Peyer's patch (tissue), 4 donors: Measurements from ENCODE around the gene PDZD2. TPM values are rescaled to one million over a fixed set of nuclear protein-coding genes. Genes with fewer than 3 reads are reported as not detected.

ENCODE experiments used
- DNase-seq, 3 donors: peaks; one replicate each; pipeline ENCODE4 v3.0.0-alpha.2; 2017 to 2019
- H3K27ac ChIP-seq, 4 donors: fragments of 200-600 bp; sonication (generic); one replicate each; pipeline ENCODE4 v1.5.1; 2016 to 2019
- H3K27me3 ChIP-seq, 2 donors: fragments of 200-600 bp; sonication (generic); one replicate each; pipeline ENCODE4 v1.5.1; 2019
- H3K36me3 ChIP-seq, 3 donors: fragments of 200-600 bp; sonication (generic); one replicate each; pipeline ENCODE4 v1.5.1; 2016 to 2019
- H3K4me1 ChIP-seq, 4 donors: fragments of 200-600 bp; sonication (generic); one replicate each; pipeline ENCODE4 v1.5.1; 2016 to 2019
- H3K4me3 ChIP-seq, 4 donors: fragments of 200-600 bp; sonication (generic); 1 replicate in 3 of 4; 2 replicates in 1 of 4; pipeline ENCODE4 v1.5.1; 2016 to 2019; ENCODE audit warnings: mild to moderate bottlenecking in 1 of 4
- H3K9me3 ChIP-seq, 4 donors: fragments of 200-600 bp; sonication (generic); one replicate each; pipeline ENCODE4 v1.5.1; 2016 to 2019; ENCODE audit warnings: mild to moderate bottlenecking in 1 of 4
- CTCF ChIP-seq, 6 experiments: fragments of 450-650 bp in 4 of 6; fragments of 200-600 bp in 2 of 6; sonication (generic) in 1 of 6; IDR thresholded peaks; one replicate each; pipeline ENCODE4 v1.5.1; 2017 to 2019; ENCODE audit warnings: antibody characterized with exemption in 6 of 6, mild to moderate bottlenecking in 3 of 6, moderate library complexity in 1 of 6
- POLR2A ChIP-seq, 2 donors: fragments of 450-650 bp; IDR thresholded peaks; one replicate each; pipeline ENCODE4 v1.5.1; 2017; ENCODE audit warnings: antibody characterized with exemption in 2 of 2, mild to moderate bottlenecking in 2 of 2, moderate library complexity in 2 of 2
- total RNA-seq, 4 donors: library from RNA; depleted of rRNA; stranded (reverse); fragments of >200 nt; gene quantifications; one replicate each; pipeline ENCODE4 v1.1.0, GENCODE V29; 2016

Gene PDZD2
- total RNA-seq, 4 donors from 2014 or later = 0.53 to 7.4 (median 3.0) TPM

GRCh38 chr5:32143617-32144377 is 504.9 kb downstream of the PDZD2 start:
- DNase-seq = no peak
- peaks cover 0 to 38% (median 0%) of the 10 kb centered on the region in 4 donors for H3K4me1 ChIP-seq
- H3K27ac ChIP-seq = no peak overlapping the region
- no peak overlapping the region for H3K4me3 ChIP-seq
- no peaks in the 10 kb centered on the region for H3K36me3 ChIP-seq
- no peak for TF ChIP-seq CTCF (IDR thresholded peaks at IDR 0.05)
- TF ChIP-seq POLR2A (IDR thresholded peaks at IDR 0.05) = no peak
- no peaks in the 10 kb centered on the region for H3K9me3 ChIP-seq
- H3K27me3 ChIP-seq = no peaks in the 10 kb centered on the region

GRCh38 chr5:32144378-32145207 is 505.7 kb downstream of the PDZD2 start:
- DNase-seq = no peak
- H3K4me1 ChIP-seq = peaks cover 0 to 42% (median 0%) of the 10 kb centered on the region in 4 donors
- no peaks in the 10 kb centered on the region for H3K27me3 ChIP-seq
- TF ChIP-seq CTCF (IDR thresholded peaks at IDR 0.05) (no peak), POLR2A (IDR thresholded peaks at IDR 0.05) (no peak)
- no peak overlapping the region for H3K4me3 ChIP-seq
- H3K27ac ChIP-seq = no peak overlapping the region
- no peaks in the 10 kb centered on the region for H3K36me3 ChIP-seq
- no peaks in the 10 kb centered on the region for H3K9me3 ChIP-seq

- Histone ChIP-seq H3K9me3 (no peaks in the 10 kb centered on the region), H3K27ac (no peak overlapping the region), H3K36me3 (no peaks in the 10 kb centered on the region), H3K4me1 (peaks cover 0 to 42% (median 0%) of the 10 kb centered on the region in 4 donors), H3K27me3 (no peaks in the 10 kb centered on the region), H3K4me3 (no peak overlapping the region)
- DNase-seq = no peak
- TF ChIP-seq CTCF (IDR thresholded peaks at IDR 0.05) (no peak), POLR2A (IDR thresholded peaks at IDR 0.05) (no peak)
Observed at GRCh38 chr5:32145378-32145777, 506.4 kb downstream of the PDZD2 start.

GRCh38 chr5:32147236-32147635 is 508.3 kb downstream of the PDZD2 start:
- no peaks in the 10 kb centered on the region for H3K9me3 ChIP-seq
- H3K36me3 ChIP-seq = no peaks in the 10 kb centered on the region
- peaks cover 0 to 42% (median 0%) of the 10 kb centered on the region in 4 donors for H3K4me1 ChIP-seq
- no peak overlapping the region for H3K4me3 ChIP-seq
- no peaks in the 10 kb centered on the region for H3K27me3 ChIP-seq
- H3K27ac ChIP-seq = no peak overlapping the region
- TF ChIP-seq POLR2A (IDR thresholded peaks at IDR 0.05) (no peak), CTCF (IDR thresholded peaks at IDR 0.05) (no peak)
- DNase-seq = no peak

- Histone ChIP-seq H3K4me3 (no peak overlapping the region), H3K9me3 (no peaks in the 10 kb centered on the region), H3K4me1 (peaks cover 0 to 48% (median 0%) of the 10 kb centered on the region in 4 donors), H3K36me3 (no peaks in the 10 kb centered on the region), H3K27me3 (no peaks in the 10 kb centered on the region), H3K27ac (no peak overlapping the region)
- no peak for DNase-seq
- TF ChIP-seq CTCF (IDR thresholded peaks at IDR 0.05) (no peak), POLR2A (IDR thresholded peaks at IDR 0.05) (no peak)
Observed at GRCh38 chr5:32147959-32148358, 509.0 kb downstream of the PDZD2 start.
